ENCODE measurements around the gene GEMIN4.
"Not testable (repeated sequence)": the region's sequence is repeated elsewhere in the genome, so short reads cannot be mapped to it uniquely, and the experiment has no call there.

GEMIN4 gene

DNA sequence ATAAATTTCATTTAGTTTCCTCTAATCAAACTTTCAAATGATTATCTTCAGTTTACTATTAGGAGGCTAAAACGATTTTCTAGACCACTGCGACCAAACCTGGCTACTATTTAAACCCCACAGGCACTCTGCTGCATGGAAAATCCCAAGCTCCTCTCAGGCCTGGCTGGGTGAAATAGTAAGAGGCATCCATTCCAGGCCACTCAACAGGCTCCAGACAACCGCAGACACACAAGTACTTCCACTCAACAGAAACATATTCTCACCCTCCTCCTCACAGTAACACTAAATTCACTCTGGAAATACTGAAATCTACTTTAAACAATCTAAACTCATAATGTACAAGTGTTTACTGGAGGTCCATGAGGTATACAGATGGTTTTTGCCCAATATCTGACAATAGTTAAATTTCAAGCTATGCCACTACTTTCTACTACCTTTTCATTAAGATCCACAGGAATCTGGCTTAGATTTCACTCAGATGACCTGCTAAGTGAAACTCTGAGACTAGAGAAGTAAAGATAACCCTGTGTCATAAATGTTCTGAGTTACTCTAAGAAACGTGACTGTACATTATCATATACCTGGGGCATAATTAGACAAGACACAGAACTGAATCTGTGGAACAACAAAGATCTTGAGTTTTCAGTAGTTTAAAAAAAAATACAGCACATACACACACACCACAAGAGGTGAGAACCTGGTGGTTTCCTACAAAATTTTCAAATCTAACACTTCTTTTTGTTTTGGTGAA, 47.8 kb downstream of the GEMIN4 start:
- H3K27ac Mint-ChIP-seq: no peak overlapping the region
- no peaks in the 10 kb centered on the region for H3K9me3 Mint-ChIP-seq
- H3K4me1 Mint-ChIP-seq: no peaks in the 10 kb centered on the region
- H3K27me3 Mint-ChIP-seq (ENCODE audit: low read depth, poor library complexity): no peaks in the 10 kb centered on the region
- TF ChIP-seq, protein P1, sequence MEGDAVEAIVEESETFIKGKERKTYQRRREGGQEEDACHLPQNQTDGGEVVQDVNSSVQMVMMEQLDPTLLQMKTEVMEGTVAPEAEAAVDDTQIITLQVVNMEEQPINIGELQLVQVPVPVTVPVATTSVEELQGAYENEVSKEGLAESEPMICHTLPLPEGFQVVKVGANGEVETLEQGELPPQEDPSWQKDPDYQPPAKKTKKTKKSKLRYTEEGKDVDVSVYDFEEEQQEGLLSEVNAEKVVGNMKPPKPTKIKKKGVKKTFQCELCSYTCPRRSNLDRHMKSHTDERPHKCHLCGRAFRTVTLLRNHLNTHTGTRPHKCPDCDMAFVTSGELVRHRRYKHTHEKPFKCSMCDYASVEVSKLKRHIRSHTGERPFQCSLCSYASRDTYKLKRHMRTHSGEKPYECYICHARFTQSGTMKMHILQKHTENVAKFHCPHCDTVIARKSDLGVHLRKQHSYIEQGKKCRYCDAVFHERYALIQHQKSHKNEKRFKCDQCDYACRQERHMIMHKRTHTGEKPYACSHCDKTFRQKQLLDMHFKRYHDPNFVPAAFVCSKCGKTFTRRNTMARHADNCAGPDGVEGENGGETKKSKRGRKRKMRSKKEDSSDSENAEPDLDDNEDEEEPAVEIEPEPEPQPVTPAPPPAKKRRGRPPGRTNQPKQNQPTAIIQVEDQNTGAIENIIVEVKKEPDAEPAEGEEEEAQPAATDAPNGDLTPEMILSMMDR (IDR thresholded peaks at IDR 0.05): no peak
- DNase-seq: no peak
- no peak overlapping the region for H3K4me3 Mint-ChIP-seq
- H3K36me3 Mint-ChIP-seq (ENCODE audit: low read depth): peaks cover 27% of the 10 kb centered on the region

DNA sequence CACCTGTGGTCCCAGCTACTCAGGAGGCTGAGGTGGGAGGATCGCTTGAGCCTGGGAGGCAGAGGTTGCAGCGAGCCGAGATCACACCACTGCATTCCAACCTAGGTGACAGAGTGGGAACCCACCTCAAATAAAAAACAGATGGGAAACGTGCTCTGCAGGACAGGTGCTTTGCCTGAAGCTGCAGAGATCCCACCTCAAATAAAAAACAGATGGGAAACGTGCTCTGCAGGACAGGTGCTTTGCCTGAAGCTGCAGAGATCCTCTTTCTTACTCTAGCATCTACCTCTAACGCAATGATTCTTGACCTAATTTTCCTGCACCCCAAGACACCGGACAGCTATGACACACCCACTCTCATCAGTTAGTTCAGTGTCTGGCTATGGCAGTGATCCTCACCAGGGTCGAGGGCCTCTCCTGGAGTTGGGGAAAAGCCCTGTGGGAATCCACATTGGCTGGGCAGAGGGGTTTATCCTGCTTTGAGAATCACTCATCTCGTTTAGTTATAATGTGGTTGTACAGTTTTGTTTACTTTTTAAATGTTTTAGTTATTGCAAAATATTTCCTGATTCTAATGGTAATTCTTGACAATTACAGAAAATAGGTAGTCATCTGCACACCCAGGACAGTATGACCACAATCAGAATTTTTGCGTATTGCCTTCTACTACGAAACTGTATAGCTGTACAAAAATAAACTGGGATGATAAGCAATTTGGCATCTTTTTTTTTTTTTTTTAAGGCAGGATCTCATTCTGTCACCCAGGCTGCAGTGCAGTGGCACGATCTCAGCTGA, 48.8 kb downstream of the GEMIN4 start:
- Mint-ChIP-seq H3K9me3 (no peaks in the 10 kb centered on the region), H3K27me3 (ENCODE audit: low read depth, poor library complexity) (no peaks in the 10 kb centered on the region), H3K36me3 (ENCODE audit: low read depth) (peaks cover 19% of the 10 kb centered on the region), H3K4me3 (no peak overlapping the region), H3K4me1 (no peaks in the 10 kb centered on the region), H3K27ac (no peak overlapping the region)
- TF ChIP-seq, protein P1 (IDR thresholded peaks at IDR 0.05): no peak
- DNase-seq: no peak

DNA sequence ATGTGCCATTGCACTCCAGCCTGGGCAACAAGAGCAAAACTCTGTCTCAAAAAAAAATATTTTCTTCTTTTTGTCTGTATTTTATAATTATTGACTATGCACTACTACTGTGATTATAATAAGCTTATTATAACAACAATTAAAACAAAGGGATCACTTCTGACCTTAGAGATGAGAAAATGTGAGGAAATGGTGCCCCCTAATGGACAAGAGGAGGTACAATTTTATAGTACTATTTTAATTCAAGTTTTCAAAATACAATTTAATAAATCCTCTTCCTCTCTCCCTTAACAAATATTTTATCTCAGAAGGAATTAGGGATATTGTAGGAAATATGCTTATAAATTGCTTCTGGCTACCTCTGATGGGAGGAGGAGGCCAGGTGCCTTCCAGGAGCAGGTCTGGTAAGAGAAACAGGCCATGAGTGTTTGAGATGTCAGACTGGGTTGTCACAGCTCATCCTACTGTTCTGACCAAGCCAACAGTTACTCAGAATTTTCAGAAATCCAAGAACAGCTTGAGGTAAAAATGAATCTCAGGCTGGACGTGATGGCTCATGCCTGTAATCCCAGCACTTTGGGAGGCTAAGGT, 51.5 kb downstream of the GEMIN4 start:
- no peak for DNase-seq
- TF ChIP-seq, protein P1 (IDR thresholded peaks at IDR 0.05): peak; percentile 78
- Mint-ChIP-seq H3K27me3 (ENCODE audit: low read depth, poor library complexity) (no peaks in the 10 kb centered on the region), H3K4me3 (no peak overlapping the region), H3K36me3 (ENCODE audit: low read depth) (peaks cover 5% of the 10 kb centered on the region), H3K4me1 (peaks cover 14% of the 10 kb centered on the region), H3K9me3 (no peaks in the 10 kb centered on the region), H3K27ac (no peak overlapping the region)

DNA sequence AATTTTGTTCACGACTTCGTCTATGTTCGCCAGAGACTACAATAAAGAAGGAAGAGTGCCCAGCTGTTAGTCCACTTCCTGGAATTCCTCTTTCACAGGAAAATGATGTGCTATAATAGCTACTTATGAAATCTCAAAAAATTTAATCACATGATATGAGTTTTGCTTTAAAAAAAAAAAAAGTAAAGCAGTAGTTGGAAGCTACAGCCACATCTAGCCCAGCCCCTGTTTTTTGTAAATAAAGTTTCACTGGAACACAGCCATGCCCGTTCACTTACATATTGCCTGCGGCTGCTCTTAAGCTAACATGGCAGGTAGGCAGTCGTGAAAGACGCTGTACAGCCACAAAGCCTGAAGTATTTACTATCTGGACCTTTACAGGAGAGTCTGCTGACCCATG, 52.7 kb downstream of the GEMIN4 start:
- H3K4me1 Mint-ChIP-seq: peaks cover 14% of the 10 kb centered on the region
- DNase-seq: no peak
- no peaks in the 10 kb centered on the region for H3K9me3 Mint-ChIP-seq
- peaks cover 15% of the 10 kb centered on the region for H3K36me3 Mint-ChIP-seq (ENCODE audit: low read depth)
- no peak overlapping the region for H3K4me3 Mint-ChIP-seq
- no peak overlapping the region for H3K27ac Mint-ChIP-seq
- TF ChIP-seq, protein P1 (IDR thresholded peaks at IDR 0.05): no peak
- H3K27me3 Mint-ChIP-seq (ENCODE audit: low read depth, poor library complexity): no peaks in the 10 kb centered on the region

DNA sequence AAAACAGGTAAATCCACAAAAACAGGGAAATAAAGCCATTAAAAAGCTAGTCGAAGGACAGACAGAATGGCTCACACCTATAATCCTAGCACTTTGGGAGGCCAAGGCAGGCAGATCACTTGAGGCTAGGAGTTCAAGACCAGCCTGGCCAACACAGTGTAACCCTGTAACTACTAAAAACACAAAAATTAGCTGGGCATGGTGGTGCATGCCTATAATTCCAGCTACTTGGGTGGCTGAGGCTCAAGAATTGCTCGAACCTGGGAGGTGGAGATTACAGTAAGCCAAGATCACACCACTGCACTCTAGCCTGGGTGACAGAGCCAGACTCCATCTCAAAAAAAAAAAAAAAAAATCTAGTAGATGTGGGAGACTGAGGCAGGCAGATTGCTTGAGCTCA, 54.0 kb downstream of the GEMIN4 start:
- H3K9me3 Mint-ChIP-seq; H3K27me3 Mint-ChIP-seq (ENCODE audit: low read depth, poor library complexity); H3K27ac Mint-ChIP-seq; H3K4me3 Mint-ChIP-seq; DNase-seq: not testable (repeated sequence)
- peaks cover 14% of the 10 kb centered on the region for H3K4me1 Mint-ChIP-seq
- peaks cover 21% of the 10 kb centered on the region for H3K36me3 Mint-ChIP-seq (ENCODE audit: low read depth)

DNA sequence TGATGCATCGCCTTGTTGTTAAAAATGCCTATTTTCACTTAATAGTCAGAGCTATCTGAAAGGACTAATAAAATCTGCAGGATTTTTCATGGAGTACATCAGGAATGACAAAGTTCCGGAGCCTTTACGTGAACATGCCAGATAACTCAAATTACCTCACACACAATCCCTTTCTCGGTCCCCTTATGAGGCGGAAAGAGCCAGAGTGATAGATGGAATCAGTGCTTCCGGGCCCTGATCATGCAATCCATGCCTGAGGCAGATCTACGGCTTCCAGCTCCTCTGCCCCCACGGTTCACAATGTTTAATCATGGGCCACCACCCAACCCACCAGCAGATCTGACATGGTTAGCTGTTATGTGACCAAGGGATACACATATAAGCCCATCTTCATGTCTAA, 54.4 kb downstream of the GEMIN4 start:
- Mint-ChIP-seq H3K36me3 (ENCODE audit: low read depth) (peaks cover 21% of the 10 kb centered on the region), H3K4me1 (peaks cover 14% of the 10 kb centered on the region), H3K27me3 (ENCODE audit: low read depth, poor library complexity) (no peaks in the 10 kb centered on the region), H3K27ac (no peak overlapping the region), H3K9me3 (no peaks in the 10 kb centered on the region), H3K4me3 (no peak overlapping the region)
- DNase-seq: no peak
- TF ChIP-seq, protein P1 (IDR thresholded peaks at IDR 0.05): no peak
